ENCODE results near the gene CLEC16A. TPM values are rescaled to one million over a fixed set of nuclear protein-coding genes. Genes with fewer than 3 reads are reported as not detected.
A peak's percentile ranks its signal among the peaks of the same experiment; 100 is the strongest.

The CLEC16A gene
- total and polyA plus RNA-seq, 9 of the 15 experiments (the other 6 are each of a cell fraction or from before 2014, with no cell fraction given), result 1.00 to 22.3 (median 10.0) TPM

GRCh38 chr16:11105038-11105903 is 160.9 kb downstream of the CLEC16A start (continued):
- no peak for TF ChIP-seq ZNF398 (CRISPR knock-in tag; IDR thresholded peaks at IDR 0.05)
- TF ChIP-seq SRF (CRISPR knock-in tag; IDR thresholded peaks at IDR 0.05), result peak in 1 of 2 experiments; percentile 82; a peak in 1 of 4 replicates
- TF ChIP-seq ZNF512 (tag; IDR thresholded peaks at IDR 0.05), result no peak
- no peak for TF ChIP-seq NFIX (CRISPR knock-in tag; IDR thresholded peaks at IDR 0.05; ENCODE audit: low read depth)
- peak; percentile 84; the same call in 1 of the 2 replicates for TF ChIP-seq KAT7 (CRISPR knock-in tag; IDR thresholded peaks at IDR 0.05; ENCODE audit: borderline replicate concordance)
- no peak for TF ChIP-seq POLR2B (IDR thresholded peaks at IDR 0.05; ENCODE audit: low read depth, partially characterized antibody)
- TF ChIP-seq, protein P1, sequence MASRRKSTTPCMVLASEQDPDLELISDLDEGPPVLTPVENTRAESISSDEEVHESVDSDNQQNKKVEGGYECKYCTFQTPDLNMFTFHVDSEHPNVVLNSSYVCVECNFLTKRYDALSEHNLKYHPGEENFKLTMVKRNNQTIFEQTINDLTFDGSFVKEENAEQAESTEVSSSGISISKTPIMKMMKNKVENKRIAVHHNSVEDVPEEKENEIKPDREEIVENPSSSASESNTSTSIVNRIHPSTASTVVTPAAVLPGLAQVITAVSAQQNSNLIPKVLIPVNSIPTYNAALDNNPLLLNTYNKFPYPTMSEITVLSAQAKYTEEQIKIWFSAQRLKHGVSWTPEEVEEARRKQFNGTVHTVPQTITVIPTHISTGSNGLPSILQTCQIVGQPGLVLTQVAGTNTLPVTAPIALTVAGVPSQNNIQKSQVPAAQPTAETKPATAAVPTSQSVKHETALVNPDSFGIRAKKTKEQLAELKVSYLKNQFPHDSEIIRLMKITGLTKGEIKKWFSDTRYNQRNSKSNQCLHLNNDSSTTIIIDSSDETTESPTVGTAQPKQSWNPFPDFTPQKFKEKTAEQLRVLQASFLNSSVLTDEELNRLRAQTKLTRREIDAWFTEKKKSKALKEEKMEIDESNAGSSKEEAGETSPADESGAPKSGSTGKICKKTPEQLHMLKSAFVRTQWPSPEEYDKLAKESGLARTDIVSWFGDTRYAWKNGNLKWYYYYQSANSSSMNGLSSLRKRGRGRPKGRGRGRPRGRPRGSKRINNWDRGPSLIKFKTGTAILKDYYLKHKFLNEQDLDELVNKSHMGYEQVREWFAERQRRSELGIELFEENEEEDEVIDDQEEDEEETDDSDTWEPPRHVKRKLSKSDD (conservative IDR thresholded peaks at IDR 0.05; ENCODE audit: low read length), result no peak
- TF ChIP-seq ZNF444 (CRISPR knock-in tag; IDR thresholded peaks at IDR 0.05), result no peak
- no peak for TF ChIP-seq NELFE (IDR thresholded peaks at IDR 0.05; ENCODE audit: insufficient read depth, insufficient read length)
- peak; percentile 15 for TF ChIP-seq PRDM10 (IDR thresholded peaks at IDR 0.05; ENCODE audit: partially characterized antibody)
- peak; percentile 100 for TF ChIP-seq ARID1B (IDR thresholded peaks at IDR 0.05)
- no peak for TF ChIP-seq ZNF551 (CRISPR knock-in tag; IDR thresholded peaks at IDR 0.05)
- TF ChIP-seq, protein P2, sequence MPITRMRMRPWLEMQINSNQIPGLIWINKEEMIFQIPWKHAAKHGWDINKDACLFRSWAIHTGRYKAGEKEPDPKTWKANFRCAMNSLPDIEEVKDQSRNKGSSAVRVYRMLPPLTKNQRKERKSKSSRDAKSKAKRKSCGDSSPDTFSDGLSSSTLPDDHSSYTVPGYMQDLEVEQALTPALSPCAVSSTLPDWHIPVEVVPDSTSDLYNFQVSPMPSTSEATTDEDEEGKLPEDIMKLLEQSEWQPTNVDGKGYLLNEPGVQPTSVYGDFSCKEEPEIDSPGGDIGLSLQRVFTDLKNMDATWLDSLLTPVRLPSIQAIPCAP (CRISPR knock-in tag; IDR thresholded peaks at IDR 0.05; ENCODE audit: borderline replicate concordance), result no peak
- peak; percentile 95 for TF ChIP-seq LEF1 (IDR thresholded peaks at IDR 0.05)
- TF ChIP-seq ZKSCAN1 (IDR thresholded peaks at IDR 0.05; ENCODE audit: low read depth, low read length), result no peak

Measured in K562 (cell line).